Forelimb muscle (tissue), 1 donor: ENCODE data around the gene CARD10. TPM values are rescaled to one million over a fixed set of nuclear protein-coding genes. Genes with fewer than 3 reads are reported as not detected.

Experiments used
- DNase-seq: peaks from one replicate; pipeline ENCODE4 v3.0.0-alpha.2; 2013; ENCODE audit warnings: low read depth
- polyA plus RNA-seq: library from polyadenylated mRNA; unstranded; fragments of 120-200 nt; gene quantifications from one replicate; pipeline ENCODE4 v1.2.1, GENCODE V29; 2013; ENCODE audit not compliant: insufficient read length

CARD10 gene, protein sequence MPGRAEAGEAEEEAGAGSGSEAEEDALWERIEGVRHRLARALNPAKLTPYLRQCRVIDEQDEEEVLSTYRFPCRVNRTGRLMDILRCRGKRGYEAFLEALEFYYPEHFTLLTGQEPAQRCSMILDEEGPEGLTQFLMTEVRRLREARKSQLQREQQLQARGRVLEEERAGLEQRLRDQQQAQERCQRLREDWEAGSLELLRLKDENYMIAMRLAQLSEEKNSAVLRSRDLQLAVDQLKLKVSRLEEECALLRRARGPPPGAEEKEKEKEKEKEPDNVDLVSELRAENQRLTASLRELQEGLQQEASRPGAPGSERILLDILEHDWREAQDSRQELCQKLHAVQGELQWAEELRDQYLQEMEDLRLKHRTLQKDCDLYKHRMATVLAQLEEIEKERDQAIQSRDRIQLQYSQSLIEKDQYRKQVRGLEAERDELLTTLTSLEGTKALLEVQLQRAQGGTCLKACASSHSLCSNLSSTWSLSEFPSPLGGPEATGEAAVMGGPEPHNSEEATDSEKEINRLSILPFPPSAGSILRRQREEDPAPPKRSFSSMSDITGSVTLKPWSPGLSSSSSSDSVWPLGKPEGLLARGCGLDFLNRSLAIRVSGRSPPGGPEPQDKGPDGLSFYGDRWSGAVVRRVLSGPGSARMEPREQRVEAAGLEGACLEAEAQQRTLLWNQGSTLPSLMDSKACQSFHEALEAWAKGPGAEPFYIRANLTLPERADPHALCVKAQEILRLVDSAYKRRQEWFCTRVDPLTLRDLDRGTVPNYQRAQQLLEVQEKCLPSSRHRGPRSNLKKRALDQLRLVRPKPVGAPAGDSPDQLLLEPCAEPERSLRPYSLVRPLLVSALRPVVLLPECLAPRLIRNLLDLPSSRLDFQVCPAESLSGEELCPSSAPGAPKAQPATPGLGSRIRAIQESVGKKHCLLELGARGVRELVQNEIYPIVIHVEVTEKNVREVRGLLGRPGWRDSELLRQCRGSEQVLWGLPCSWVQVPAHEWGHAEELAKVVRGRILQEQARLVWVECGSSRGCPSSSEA
- polyA plus RNA-seq, result 10.8 TPM

DNA sequence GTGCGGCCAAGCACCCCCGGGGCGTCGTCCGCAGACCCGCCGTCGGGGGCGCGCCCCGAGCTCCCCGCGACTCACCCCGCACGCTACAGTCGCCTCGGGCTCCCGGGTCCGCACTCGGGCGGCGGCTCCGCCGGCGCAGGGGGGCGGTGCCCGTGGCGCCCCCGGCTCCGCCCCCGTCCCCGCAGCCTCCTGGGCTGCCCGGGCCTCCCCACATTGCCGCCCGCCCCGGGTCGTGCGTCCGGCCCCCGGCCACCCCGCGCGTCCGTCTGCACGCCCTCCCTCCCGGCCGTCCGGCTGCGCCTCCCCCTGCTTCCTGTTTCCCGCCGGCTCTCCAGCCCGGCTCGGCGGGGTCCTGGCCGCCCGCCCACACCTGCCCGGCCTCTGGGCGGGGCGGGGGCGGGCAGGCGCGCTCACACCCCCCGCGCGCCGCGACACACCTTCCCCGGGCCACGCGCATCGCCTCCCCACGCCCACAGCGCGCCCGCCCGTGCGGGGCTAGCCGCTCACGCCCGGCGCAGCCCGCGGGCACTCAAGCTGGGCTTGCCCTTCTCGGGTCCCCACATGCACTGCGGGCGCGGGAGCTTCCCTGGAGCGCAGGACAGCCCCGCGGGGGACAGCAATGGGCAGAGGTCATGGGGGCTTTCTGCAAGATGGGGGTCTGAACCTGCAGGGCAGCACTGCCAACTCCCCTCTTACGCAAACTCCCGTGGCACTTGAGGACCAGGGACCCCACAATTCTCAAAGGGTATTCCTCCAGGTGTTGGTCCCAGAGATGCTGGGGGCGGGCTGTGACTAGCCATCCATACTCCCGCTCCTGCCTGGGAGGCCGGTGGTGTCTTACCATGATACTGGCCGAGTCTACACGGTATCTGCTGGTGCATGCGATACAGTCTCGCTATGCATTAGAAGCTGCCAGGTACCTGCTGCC lies at the start of gene CARD10:
TSS of gene CARD10 (minus strand) at position 148 of the 928 bp plus-strand sequence. CDS start 215 bp downstream, outside the sequence.
- no peak for DNase-seq

DNA sequence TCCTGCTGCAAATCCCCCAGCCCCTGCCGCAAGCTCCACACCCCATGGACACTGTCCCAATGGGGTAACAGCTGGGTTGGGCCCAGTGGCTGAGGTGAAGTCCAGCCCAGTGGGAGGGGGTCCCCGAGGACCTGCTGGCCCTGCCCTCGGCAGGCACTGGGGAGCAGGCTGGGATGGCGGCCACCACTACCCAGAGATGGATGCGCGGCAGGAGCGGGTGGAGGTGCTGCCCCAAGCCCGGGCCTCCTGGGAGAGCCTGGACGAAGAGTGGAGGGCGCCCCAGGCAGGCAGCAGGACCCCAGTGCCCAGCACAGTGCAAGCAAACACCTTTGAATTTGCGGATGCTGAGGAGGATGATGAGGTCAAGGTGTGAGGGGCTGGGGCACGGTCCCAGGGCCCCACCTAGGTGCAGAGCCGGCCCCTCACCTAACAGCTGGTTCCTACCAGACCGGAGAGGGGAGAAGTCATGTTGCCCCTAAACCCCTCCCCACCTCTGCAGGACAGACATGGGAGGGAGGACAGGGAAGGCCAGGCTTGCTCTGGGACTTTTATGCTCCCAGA lies 49.3 kb upstream of the CARD10 start:
- DNase-seq, result no peak

DNA sequence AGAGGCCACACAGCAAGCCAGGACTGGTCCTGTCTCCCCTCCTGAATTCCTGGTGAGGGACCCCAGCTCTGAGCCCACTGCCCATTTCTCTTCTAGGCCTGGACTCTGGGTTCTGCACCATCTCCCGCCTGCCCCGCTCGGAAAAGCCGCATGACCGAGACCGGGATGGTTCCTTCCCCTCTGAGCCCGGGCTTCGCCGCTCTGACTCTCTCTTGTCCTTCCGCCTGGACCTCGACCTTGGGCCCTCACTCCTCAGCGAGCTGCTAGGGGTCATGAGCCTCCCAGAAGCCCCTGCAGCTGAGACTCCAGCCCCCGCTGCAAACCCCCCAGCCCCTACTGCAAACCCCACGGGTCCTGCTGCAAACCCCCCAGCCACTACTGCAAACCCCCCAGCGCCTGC lies 48.8 kb upstream of the CARD10 start:
- DNase-seq, result no peak

DNA sequence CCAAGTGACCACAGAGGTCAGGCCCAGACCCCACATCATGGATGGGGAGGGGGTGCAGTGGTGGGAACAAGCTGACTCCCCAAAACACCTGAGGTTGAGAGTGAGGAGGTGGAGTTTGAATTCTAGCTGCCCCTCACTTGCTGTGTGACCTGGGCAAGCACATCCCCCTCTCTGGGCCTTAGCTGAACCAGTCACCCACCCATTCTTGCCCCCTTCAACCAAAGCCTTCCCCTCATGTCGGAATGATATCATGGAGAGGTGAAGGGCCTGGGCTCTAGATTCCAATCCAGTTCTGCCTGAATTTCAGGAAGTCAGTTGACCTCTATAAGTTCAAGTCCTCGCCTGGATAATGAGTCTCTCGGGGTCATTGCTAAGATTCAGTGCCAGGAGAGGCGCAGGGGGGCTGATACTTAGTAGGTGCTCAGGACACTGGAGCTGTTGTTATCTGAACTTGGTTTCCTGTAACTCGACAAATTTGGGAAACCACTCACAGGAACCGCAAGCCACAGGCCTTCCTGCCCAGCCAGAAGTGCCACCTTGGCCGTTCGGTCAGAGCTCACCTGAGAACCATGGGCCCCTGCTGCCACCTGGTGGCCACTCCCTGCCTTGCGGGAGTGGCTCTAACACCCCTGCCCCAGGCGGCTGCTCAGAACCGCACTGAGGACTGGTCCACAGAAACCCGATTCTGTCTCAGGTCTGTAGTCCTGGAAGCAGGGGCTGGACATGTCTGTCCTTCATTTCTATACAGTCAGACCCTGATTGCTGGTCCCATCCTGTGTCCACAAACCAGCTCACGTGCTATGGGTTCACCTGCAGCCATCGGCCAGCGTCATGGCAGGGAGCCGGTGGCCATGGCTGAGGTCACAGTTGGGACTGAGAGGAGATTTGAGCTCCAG lies 47.9 kb upstream of the CARD10 start:
- DNase-seq, result no peak

DNA sequence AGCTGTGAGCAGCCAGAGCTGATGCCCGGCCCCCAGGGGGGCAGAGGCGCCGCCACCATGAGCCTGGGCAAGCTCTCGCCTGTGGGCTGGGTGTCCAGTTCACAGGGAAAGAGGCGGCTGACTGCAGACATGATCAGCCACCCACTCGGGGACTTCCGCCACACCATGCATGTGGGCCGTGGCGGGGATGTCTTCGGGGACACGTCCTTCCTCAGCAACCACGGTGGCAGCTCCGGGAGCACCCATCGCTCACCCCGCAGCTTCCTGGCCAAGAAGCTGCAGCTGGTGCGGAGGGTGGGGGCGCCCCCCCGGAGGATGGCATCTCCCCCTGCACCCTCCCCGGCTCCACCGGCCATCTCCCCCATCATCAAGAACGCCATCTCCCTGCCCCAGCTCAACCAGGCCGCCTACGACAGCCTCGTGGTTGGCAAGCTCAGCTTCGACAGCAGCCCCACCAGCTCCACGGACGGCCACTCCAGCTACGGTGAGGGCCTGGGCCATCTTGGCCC lies 47.2 kb upstream of the CARD10 start:
- DNase-seq, result no peak

DNA sequence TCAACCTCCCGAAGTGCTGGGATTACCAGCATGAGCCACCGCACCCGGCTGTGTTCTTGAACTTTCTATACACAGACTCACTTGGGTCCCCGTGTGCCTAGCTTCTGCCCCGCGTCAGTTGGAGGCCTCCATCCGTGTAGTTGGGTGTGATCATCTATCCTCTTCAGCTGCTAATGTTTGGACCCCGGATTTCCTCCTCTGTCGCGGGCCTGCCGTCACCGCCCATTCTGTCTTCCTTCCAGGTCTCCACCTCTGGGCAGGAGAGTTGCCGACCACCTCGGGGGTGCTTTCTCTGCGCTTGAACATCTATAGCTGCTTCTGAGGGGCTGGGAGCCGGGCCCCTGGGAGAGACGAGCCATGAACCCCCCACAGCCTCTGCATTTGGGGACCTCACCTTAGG lies 46.6 kb upstream of the CARD10 start:
- no peak for DNase-seq

DNA sequence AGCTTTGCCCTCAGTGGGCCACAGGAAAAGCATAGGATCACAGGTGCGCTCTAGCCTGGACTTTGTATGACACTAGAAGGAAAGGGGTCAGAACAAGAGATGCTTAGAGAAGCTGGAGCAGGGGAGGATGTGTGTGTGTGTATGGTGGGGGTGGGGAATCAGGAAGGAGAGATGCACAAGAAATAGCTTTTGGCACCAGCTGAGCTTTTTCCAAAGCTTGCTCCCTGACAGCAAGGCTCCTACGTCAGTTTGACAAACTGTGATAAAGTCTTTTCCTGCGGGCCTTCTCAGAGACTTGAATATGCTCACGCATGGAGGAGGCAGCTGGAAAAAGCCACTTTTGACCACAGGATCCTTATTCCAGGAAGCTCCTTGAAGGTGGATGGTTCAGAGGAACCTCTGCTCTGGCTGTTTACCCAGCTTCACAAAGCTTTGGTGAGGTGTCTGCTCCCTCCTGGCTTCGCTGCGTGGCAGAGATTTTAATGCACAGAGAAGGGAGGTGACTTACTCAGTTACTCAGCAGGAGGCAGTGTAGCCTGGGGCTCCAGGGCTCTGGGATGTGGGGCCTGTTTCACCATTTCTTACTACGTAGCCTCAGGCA lies 45.0 kb upstream of the CARD10 start:
- DNase-seq, result no peak

DNA sequence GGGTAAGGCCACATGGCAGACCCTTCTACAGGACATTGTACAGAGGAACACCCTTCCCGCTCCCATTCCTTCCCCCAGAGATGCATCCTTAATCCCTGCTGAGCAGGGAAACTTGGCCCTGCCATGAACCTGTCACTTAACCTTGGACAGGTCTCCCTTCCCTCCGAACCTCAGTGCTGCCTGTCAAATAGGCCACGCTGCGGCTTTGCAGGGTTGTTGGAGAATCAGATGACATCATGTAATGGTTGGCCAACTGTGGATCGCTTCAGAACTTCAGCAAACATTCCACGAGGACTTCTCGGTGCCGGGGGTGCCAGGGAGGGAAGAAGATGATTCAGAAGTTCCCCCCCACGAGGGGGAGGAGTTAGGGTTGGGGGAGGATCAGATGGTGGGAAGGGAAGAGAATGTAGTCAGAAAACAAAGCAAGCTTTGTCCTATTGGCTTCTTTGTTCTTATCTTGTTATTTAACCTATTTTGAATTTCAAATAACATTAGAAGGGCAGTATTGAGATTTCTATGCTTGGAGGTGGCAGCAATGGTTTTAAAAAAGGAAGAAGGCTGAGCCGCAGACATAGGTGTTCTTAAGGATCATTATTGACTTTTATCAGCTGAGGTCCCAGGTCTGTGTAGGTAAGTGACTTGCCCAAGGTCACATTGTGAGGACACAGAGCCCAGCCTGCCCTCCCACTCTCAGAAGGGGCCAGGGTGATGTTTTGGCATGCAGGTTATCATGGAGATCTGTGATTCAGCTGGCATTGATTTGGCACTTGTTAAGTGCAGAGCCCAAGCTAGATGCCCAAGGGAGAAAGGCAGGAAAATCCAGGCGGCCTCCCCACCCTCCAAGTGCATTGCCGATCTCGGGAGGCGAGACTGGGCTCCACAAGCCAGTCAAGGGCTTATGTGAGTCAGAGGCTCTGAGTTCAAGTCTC lies 44.2 kb upstream of the CARD10 start:
- DNase-seq, result no peak

DNA sequence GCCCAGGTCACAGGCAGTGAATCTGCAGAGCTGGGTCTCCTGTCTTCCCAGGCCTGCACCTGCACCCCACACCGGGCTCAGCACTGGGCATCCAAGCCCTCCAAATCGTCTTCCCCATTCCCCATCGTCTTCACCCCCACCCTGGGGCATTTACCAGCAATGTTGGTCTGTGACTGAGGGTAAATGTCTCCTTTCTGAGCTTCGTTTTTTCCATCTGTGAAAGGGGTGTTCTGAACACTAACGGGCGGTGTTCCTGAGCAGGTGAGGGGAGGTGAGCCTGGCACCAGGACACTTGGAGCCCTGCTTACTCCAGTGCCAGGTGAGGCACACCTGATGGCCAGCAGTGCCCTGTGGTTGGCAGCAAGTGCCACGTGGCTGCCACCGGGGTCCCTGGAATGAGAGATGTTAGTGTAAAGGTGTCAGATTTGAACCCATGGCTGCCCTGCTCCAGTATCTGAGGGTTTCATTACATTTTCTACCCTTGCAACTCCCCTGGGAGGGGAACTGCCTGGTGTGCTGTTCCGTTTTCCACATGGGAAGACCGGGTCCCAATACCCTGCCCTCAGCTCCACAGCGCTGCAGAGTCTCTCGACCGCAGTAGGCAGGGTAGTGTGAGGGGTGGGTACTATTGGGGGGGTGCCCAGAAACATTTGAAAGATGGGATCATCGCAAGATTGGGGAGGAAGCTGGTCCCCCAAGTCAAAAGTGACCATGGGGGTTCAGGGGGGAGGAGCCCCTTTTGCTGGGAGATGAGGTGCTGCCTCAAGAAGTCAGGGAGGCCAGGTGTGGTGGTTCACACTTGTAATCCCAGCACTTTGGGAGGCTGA lies 43.0 kb upstream of the CARD10 start:
- no peak for DNase-seq

DNA sequence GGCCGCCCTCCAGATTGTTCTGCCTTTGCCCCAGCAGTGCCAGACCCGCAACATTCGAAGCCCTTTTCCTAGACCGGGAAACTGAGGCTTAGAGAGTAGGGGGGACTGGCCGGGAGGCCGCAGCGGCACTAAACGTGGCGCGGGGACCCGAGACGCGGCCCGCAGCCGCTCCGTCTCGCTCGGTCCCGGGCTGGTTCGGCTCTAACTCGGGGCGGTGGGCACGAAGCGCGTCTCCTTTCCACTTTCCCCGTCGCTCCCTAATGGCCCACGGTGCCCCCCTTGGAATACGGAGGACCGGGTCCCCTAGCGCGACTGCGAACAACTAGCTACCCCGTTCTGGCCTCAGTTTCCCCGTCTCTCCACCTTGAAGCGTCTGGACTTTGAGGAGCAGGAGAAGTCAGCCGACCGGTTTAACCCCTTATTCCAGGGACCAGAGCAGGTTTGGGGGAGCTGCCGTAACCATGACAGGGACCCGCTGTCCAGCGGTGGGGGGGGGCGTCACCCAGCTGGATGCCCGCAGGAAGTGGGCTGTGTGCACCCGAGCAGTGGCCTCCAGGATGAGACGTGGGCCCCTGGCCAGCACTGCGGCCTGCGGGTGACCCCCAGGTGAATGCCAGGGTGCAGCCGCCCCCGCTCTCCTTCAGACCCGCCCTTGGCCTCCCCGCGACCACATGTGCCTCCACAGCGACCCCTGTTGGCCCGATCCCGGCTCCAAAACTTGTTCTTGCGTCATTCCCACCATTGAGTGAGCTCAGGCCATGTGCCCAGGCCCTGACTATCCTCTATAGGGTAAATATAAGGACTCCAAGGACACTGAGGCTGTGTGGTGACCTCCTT lies 42.2 kb upstream of the CARD10 start:
- no peak for DNase-seq

DNA sequence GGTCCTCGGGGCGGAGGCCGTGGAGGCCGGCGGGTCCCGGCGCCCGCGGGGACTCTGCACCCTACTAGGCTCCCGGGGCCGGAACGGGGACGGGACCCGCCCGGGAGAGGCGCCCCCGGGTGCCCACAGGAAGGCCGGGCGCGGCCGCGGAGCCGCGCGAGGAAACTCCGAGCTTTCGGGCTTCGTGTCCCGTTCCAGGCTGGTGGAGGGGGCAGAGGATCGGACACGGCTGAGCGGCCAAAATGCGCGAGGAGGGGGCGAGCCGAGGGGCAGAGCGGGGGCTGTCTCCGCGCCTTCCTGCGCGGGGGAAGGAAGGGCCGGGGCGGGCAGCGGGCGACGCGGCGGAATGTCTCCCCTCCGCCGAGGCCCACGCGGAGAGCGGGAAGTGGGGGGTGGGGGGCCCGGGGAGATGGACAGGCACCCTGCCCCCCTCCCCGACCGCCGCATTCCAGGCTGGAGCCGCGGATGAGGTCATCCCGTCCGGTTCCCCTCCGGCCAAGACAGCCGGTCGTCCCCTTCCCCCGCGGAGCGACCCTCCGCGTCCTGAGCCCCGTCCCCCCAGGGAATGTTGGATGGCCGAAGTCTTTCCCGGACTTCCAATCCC lies 41.5 kb upstream of the CARD10 start:
- no peak for DNase-seq

DNA sequence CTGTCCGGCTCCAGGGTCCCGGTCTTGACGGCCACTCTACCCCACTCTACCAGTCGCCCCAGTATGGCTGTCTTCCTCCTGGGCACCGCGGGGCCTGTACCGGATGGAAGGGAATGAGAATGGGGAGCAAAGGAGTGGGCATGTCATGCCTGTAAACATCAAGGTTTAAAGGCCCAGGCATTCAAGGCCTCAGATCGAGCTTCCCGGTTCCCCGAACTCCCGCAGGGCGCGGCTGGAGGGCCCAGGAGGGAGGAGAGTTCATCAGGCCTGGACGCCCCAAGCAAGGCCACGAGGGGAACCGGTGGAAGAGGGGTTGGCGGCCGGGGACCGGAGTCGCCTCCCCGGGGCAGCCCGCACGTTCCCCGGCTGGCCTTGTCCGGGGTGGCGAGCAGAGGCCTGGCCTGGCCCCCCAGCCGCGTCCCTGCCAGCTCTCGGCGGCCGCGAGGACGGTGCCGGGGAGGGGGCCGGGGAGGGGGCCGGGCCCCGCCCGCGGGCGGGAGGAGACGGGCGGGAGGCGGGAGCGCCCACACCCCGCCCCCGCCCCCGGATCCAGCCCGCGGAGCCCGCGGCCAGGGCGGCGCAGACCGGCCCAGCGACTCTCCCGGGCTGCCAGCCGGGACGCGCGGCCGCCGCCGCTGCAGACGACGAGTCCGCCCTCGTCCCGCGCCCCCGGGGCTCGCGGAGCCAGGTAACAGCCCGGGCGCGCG lies 40.8 kb upstream of the CARD10 start, which contains the start of gene CDC42EP1:
TSS of gene CDC42EP1 (plus strand) at position 580 of the 707 bp plus-strand sequence. CDS start 5,870 bp downstream, outside the sequence.
- DNase-seq, result no peak

DNA sequence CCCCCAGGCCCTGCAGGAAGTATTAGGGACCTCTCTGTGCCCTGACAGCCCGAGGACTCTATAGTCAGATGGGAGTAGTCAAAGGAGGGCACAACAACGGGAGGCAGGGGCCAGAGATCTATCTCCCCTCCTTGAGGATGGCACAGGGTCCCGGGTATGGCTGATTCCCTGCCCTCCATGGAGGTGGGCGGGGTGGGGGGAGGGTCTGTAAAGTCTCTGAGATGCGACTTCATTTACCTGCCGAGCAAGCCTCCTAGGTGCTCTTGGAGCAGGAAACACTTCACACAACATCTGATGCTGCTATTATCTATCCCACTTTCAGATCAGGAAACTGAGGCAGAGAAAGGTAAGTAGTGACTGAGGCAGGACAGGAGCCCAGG lies 40.3 kb upstream of the CARD10 start:
- no peak for DNase-seq

DNA sequence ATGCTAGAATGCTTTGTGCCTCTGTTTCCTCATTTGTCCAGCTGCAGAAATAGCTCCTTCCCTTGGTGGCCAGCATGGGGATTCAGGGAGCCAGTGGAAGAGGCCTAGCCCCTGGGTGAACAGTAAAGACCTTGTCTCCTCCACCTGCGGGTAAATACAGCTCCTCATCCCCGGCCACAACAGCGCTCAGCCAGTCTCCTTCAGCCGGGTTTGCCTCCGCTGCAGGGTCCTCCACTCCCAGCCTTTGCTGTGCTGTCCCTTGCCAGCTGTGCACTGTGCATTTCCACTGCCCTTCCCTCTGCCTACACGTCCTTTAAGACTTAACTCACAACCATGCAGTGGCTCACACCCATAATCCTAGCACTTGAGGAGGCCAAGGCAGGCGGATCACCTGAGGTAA lies 39.6 kb upstream of the CARD10 start:
- no peak for DNase-seq

DNA sequence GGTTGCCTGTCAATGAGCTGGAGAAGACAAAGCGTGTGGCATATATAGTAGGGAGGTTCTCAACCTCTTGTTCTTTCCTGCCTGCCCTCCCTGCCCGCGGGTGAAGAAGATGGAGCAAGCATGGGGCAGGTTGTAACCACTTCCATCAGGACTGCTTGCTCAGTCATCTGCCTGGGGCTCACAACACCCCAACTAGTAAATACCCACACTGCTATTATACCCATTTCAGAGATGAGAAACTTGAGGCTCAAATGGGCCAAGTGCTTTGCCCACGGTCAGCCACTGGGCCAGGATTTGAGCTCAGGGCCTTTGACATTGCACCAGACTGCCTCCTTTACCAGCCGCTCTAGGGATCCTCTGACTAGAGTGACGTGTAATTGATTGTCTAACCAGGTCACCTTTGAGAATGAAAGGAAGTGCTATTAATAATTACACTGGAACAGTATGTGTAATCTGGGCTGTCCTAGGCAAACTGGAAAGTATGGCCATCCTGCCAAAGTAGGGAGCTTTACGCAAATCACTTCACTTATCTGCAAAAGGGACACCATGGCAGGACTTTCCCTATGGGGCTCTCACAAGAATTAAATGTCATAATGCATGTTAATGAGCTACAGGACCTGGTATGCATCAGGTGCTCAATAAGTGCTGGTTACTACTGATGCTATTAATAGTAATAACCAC lies 38.2 kb upstream of the CARD10 start:
- DNase-seq, result no peak
